AG10803 (cell line): ENCODE data around the gene ADRM1.

Experiments
- DNase-seq: peaks from one replicate; pipeline ENCODE4 v3.0.0; 2010; ENCODE audit warnings: low read depth
- H3K4me3 ChIP-seq: 2 replicates; pipeline ENCODE4 v1.5.1; 2011; ENCODE audit warnings: mild to moderate bottlenecking, low read length, control low read depth
- TF ChIP-seq, protein P1 (sequence below): conservative IDR thresholded peaks from 2 replicates; pipeline ENCODE4 v1.5.1; 2011; ENCODE audit warnings: mild to moderate bottlenecking, low read length, control low read depth, inconsistent platforms

Gene ADRM1

DNA sequence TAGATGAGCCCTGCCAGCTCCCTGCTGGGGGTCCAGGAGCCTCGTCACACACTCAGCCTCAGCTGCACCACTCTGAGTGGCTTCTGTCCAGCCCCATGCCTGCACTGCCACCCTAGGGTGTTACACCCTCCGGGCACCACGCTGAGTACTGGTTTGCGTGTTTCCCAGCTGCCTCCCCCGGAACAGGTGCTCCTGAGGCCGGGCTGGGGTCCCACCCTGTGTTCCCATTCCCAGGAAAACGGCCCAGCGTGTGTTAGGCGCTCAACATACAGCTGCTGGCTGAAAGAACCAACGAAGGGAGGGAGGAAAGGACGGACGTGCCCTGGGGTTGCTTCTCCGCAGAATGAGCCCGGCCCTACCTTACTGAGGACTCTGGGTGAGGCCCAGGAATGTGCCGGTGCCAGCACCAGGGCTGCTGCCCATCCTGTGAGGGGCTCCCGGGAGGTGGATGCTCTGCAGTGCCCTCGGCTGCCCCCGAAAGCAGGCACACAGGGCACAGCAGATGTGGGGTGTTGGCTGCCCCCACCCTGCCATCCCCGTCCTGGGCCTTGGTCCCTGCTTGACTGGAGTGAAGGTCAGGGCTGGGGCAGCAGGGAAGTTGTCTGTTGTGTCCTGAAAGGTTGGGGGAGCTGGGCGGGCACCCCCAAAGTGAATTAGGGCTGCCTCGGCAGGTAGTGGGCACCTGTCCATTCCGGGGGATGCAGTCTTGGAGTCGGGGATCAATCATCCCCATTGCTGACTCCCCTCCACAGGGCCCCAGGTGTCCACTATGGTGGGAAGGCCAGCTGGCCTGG lies 48.0 kb downstream of the ADRM1 start:
- H3K4me3 ChIP-seq: no peak overlapping the region
- TF ChIP-seq, protein P1, sequence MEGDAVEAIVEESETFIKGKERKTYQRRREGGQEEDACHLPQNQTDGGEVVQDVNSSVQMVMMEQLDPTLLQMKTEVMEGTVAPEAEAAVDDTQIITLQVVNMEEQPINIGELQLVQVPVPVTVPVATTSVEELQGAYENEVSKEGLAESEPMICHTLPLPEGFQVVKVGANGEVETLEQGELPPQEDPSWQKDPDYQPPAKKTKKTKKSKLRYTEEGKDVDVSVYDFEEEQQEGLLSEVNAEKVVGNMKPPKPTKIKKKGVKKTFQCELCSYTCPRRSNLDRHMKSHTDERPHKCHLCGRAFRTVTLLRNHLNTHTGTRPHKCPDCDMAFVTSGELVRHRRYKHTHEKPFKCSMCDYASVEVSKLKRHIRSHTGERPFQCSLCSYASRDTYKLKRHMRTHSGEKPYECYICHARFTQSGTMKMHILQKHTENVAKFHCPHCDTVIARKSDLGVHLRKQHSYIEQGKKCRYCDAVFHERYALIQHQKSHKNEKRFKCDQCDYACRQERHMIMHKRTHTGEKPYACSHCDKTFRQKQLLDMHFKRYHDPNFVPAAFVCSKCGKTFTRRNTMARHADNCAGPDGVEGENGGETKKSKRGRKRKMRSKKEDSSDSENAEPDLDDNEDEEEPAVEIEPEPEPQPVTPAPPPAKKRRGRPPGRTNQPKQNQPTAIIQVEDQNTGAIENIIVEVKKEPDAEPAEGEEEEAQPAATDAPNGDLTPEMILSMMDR: no peak
- no peak for DNase-seq

DNA sequence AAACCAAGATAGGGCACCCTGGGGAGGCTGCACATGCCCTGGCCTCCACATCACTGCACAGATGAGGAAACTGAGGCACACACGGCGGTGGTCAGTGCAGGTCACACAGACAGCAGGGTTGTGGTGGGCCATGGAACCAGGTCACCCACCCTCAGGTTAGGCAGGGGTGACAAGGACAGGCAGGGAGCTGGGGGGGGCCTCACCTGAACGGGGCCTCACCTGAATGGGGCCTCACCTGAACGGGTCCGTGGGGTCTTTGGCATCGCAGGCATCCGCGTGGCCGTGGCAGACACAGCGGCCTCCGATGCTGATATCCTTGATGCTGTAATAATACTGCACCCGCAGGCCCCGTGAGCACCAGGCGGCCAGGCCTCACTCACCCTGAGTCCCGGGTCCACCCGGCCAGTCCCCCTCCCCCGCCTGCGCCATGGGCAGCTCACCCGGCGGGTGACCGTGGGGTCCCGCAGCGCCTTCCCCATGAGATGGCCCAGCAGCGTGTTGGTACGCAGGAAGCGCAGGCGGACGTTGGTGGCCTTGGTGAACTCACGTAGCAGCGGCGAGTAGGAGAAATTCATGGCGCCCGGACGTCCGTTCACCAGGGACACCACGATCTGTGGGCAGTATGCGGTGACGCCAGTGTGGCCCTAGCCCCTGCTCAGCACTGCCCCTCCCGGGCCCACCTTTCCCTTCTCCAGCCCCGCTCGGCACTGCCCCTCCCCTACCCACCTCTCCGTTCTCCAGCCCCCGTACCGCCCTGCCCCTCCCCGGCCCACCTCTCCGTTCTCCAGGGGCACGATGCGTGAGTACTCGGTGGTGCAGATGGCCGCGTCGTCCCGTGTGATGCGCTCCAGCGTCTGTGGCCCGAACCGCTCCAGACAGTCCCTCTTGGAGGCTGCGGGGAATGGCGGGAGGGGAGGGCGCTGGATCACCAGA lies 48.9 kb downstream of the ADRM1 start:
- TF ChIP-seq, protein P1: no peak
- no peak for DNase-seq
- no peak overlapping the region for H3K4me3 ChIP-seq

DNA sequence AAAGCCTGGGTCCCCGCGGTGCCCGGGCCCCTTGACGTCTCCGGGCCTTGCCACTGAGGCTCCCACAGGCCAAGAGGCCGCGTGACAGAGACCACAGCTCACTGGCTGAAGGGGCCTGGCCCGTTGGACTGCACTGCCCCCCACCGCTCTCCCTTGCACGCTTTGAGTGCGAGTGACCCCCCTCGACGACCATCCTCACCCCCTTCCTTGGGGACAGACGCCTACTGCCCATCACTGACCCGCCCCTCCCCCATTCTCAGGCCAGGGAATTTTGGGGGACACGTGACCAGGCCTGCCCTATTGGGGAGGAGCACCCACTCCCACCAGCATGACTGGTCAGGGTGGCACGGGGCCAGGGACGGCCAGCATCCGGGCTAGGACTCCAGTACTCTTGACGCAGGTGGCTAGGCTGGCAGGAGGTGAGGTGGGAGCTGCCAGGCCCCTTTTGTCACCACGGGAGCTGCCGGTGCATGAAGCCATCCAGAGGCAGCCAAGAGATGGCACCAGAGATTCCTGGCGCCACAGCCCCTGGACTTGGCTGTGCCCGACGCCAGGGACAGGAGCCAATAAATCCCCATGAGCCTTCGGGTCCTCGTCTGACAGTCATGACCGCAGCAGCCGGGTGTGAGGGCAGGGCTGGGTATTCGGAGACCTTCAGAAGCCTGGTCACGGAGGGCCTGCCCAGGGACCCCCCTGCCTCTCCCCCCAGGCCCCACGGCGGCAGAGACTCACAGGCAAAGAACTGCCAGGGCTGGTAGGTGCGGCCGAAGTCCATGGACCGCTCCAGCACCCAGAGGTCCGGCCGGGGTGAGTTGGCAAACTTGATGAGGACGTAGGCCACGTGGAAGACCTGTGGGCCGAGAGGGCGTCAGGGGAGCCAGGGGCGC lies 49.8 kb downstream of the ADRM1 start:
- TF ChIP-seq, protein P1: no peak
- no peak overlapping the region for H3K4me3 ChIP-seq
- no peak for DNase-seq

DNA sequence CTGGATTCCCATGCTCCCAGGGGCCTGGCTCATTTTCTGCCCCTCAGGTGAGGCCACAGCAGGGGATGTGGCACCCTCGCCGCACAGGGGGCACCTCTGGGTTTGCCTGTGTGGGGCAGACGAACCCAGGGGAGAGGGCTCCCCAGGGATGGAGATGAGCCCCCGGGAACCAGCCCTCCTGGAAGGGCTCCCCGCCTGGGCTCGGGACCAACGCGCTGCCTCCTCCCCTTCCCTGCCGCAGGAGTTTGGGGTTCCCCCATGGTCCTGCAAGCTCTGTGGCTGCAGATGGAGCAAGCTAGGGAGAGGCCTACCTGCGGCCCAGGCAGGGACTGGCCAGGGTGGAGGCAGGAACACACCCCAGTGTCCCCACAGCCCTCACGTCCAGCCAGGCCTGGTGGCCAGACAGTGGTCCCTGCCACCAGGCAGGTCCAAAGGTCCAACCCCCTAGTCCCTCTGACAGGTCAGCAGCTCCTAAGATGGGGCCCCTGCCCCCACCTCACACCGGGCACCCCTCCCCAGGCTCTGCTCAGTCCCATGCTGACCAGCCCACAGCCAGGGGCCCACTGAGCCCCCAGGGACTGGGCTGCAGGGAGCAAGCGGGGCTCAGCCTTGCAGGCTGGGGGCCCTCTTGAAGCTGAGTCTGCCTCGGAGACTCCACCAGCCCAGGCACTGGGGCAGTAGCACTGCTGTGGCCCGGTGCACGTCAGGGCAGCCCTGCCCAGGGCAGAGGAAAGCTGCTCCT lies 50.7 kb downstream of the ADRM1 start:
- DNase-seq: no peak
- TF ChIP-seq, protein P1: no peak
- no peak overlapping the region for H3K4me3 ChIP-seq

DNA sequence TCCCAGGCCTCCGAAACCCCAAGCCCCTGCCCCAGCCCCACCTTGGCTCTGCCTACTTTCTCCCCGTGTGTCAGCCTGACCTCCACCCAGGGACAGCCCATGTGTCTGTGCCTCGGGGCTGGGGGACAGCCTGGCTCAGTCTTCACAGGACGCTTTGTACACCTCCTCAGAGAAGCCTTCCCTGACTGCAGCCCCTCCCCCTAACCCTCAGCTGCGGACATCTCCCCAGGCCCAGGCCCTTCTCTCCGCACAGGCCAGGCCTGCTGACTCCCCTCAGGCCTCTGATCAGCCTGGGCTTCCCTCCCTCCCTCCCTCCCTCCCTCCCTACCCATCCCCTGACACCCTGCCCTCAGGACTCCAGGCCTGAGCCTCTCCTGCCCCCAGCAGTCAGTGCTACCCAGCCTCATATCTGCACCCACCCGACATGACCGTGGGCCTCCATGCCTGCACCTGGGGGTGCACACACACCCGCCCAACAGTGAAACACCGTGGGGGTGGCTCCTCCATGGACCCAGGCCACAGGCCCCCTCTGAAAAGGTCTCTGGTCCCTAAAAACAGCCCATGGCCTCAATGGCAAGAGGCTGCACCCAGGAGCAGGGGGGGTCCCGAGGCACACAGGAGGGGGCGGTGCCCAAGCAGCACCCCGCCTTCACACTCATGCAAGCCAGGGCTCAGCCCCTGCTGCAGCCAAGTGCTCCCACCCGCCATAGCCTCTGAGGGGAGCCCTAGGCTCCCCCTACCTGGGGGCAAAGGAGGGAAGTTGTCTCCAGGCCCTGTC lies 51.4 kb downstream of the ADRM1 start:
- no peak for DNase-seq
- no peak overlapping the region for H3K4me3 ChIP-seq
- TF ChIP-seq, protein P1: no peak
